GM19468 (cell line): ENCODE results near the gene NDUFB4.
A peak's percentile ranks its signal among the peaks of the same experiment; 100 is the strongest.
"Not testable (repeated sequence)": the region's sequence is repeated elsewhere in the genome, so short reads cannot be mapped to it uniquely, and the experiment has no call there.

Experiments used
- ATAC-seq: cut with Tn5 transposase; IDR thresholded peaks from one replicate; pipeline ENCODE4 v1.9.1; 2021; ENCODE audit warnings: mild to moderate bottlenecking, moderate library complexity, moderate number of reproducible peaks; ENCODE audit not compliant: unreplicated experiment; ENCODE audit errors: extremely low read depth

NDUFB4 gene

GRCh38 chr3:120569222-120570057 is 26.7 kb upstream of the NDUFB4 start:
- ATAC-seq: no peak

DNA sequence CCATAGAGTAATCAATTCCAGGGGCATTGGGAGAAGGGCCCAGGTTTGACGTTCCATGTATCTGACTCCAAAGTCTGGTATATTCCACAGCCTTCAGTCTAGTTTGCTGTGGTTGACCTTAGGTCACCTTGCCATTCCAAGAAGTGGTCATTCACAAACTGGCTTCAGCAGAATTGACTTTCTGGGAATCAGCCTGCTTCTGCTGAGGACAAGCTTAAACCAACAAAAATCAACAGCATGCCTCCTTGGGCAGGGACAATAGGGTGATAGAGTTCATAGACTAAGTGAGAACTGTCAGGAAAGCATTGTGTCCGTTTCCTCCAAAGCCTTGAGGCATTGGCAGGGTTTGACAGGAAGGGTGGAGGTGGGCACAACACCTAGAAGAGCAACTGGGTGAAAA is 24.1 kb upstream of the NDUFB4 start:
- ATAC-seq: no peak

- no peak for ATAC-seq
These were observed 8.7 kb upstream of the NDUFB4 start for GRCh38 chr3:120587332-120587975.

DNA sequence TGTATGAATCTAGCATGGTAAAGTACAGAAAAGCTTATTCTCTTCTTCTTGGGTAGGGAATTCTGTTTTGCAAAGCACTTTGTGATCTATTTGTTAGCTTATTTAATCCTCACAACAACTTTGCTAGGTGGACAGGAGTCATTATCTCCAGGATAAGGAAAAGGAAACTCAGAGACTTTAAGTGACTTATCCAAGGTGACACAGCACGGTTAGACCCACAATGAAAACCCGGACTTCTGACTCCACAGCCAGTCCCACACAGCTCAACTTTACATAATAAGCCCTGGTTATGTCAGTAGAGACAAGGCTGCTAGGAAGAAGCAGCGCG is 384 bp upstream of the NDUFB4 start:
- no peak for ATAC-seq

DNA sequence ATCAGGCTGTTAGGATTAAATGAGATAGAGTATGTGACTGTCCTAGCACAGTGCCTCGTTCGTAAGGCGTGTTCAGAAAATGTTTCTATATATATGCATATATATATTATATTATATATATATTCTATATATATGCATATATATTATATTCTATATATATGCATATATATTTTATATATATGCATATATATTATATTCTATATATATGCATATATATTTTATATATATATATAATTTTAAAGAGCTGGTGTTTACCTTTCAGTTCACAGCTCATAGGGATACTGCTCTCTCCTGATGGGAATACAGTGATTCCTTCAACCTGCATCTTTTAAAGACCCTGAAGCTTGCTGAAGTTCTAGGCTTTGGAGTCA is 702 bp downstream of the NDUFB4 start:
- no peak for ATAC-seq

DNA sequence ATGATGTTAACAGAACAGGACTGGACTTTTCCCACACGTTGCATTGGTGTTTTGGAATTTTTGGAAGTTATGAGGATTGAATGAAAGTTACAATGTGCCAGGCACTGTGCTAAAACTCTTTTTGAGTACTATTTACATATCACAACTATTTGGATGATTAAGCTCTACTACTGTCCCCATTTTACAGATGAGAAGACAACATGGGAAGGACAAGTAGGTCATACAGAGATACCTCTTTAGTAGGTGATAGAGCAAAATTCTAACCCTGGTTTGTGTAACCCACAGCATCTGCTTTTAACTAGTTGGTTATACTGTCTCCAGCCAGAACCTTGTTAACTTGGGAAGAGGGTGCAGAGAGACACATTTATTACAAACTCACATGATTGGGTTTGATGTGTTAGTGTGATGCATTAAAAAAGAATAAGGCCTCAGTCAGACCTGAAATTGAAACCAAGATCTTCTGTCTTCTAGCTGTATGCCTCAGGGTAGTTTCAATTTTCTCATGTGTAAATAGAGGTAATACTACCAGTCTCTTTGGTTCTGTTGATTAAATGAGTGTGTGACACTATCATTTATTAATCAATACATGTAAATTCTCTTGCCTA is 1.4 kb downstream of the NDUFB4 start:
- peak; percentile 17 for ATAC-seq

DNA sequence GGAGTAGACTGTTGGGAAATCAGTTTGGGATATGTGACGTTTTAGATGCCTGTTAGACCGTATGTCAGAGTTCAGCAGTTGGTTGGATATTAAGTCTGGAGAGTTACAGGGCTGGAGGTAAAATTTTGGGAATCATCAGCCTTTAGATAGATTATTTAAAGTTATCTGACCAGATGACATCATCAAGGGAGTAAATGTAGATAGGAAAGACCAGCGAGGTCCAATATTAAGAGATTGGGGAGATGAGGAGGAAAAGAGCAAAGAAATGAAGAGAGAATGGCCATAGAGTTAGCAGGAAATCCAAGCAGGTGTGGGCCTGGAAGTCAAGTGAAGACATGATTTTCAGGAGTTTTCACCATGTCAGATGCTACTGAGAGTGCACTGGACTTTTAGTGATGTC is 3.1 kb downstream of the NDUFB4 start:
- no peak for ATAC-seq

GRCh38 chr3:120601554-120601953 is 5.4 kb downstream of the NDUFB4 start:
- no peak for ATAC-seq

DNA sequence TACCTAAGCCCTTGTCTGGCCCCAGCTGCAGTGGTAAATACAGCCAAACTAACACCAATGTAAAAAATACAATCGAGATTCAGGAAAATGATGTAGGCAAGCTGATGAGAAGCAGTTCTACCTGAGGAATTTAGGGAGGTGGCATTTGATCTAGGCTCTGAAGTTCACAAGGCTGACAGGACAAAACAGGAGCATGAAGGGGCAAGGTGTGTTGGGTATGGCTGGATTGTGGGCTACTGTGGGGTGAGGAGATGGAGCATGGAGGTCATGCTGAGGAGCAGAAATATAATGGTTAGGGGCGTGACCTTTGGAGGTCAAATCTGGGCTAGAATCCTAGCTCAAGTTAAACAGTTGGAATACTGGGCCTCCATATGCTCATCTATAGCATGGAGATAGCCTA is 6.5 kb downstream of the NDUFB4 start:
- no peak for ATAC-seq

GRCh38 chr3:120604382-120604781 is 8.2 kb downstream of the NDUFB4 start:
- ATAC-seq: no peak

- ATAC-seq: no peak
These were observed 8.6 kb downstream of the NDUFB4 start for GRCh38 chr3:120604784-120605183.

GRCh38 chr3:120608506-120608905 is 12.4 kb downstream of the NDUFB4 start:
- no peak for ATAC-seq

- no peak for ATAC-seq
These were observed 18.6 kb downstream of the NDUFB4 start for GRCh38 chr3:120614765-120615164.

DNA sequence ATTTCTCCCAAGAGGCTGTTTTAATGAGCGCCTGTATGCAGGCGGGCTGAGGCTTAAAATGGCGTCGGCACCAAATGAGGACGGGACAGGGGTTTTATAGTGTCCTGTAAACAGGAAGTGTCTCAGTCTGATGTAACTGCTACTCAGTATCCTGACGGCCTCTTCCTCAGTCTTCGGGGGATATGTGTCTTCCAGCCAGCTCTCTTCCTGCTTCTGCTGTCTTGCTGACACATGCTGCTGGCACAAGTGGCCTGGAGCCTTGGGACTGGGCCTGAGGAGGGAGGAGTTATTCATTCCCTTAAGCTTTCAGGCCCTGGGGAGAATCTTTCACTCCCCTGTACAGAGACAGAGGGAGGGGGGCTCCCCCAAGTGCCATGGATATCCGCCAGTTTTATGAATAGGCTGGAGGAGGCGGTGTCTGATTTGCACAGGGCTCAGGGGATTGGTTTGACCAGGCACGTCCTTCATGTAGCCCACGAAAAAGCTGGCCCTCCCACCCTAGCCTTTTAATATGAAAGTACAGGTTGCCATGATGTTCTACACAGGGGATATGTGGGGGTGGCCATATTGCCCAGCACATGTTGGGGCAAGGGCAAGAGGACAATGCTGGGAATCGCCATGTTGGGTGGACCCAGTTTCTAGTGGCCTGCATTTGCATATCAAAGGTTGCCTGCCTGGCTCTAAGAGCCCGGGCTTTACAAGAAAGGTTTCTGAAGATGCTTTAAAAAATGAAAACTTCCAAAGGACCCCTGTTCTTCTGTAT is 19.9 kb downstream of the NDUFB4 start:
- no peak for ATAC-seq

DNA sequence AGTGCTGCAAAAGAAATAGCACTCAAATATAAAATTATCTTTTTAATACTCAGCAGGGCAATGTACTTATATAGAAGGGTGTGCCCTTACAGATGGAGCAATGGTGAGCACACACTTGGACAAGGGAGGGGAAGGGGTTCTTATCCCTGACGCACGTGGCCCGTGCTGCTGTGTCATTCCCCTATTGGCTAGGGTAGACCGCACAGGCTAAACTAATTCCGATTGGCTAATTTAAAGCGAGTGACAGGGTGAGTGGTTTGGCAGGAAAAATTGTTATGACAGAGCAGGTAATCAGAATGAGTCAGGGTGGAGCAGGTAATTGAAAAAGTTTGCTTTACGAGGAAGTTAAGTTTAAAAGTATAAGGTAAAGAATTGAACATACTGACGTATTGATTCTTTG is 20.6 kb downstream of the NDUFB4 start:
- not testable (repeated sequence) for ATAC-seq

GRCh38 chr3:120622457-120622856 is 26.3 kb downstream of the NDUFB4 start:
- no peak for ATAC-seq

GRCh38 chr3:120622870-120623726 is 27.0 kb downstream of the NDUFB4 start:
- ATAC-seq: no peak

DNA sequence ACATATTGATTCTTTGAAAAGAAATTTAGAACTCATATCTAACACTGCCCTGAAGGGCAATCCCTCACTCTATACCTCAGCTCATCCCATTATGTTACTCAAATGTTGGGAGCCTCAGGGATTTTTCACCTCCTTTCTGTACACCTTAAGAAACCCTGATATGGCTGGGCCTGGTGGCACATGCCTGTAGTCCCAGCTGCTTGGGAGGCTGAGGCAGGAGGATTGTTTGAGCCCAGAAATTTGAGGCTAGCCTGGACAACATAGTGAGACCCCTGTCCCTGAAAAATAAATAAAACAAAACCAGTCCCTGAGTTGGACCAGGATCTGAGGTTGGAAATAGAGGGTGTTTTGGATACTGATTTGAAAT is 27.6 kb downstream of the NDUFB4 start:
- ATAC-seq: no peak

DNA sequence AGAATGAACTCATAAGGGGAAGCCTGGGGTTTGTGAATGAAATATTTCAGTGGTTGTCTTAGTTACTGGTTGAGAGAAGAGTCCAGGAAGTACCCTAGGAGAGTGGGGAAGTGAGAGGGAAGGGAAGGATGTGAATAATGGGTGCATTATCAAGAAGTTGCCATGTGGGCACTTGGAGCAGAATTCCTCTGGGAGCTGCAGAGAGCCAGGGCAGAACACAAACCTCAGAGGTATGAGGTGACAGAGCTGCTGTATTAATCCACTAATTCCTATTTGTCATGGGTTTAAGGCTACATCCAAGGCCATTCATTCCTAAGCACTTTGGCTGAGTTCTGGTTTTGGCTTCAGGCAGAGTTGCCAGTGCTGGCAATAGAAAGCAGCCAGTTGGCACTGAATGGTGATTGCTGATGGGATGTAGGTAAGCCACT is 29.0 kb downstream of the NDUFB4 start:
- no peak for ATAC-seq

GRCh38 chr3:120634539-120634938 is 38.4 kb downstream of the NDUFB4 start:
- ATAC-seq: no peak
